GM23248 (cell line): Measurements from ENCODE around the gene RBMS1. TPM values are rescaled to one million over a fixed set of nuclear protein-coding genes. Genes with fewer than 3 reads are reported as not detected.

Experiments used
- DNase-seq: peaks from one replicate; pipeline ENCODE4 v3.0.0-alpha.2; 2015
- H2AFZ ChIP-seq: fragments of 200-600 bp; sonication (generic); 2 replicates; pipeline ENCODE4 v1.6.1; 2016; ENCODE audit warnings: antibody characterized with exemption
- H3F3A ChIP-seq: fragments of 200-600 bp; sonication (generic); 2 replicates; pipeline ENCODE4 v1.6.1; 2016; ENCODE audit warnings: mild to moderate bottlenecking, antibody characterized with exemption, mixed run types; ENCODE audit not compliant: insufficient read depth
- H3K27ac ChIP-seq: fragments of 200-600 bp; sonication (generic); 2 replicates; pipeline ENCODE4 v1.5.1; 2016; ENCODE audit warnings: mild to moderate bottlenecking
- H3K27me3 ChIP-seq: fragments of 200-600 bp; sonication (generic); replicated peaks from 2 replicates; pipeline ENCODE4 v1.6.1; 2016; ENCODE audit warnings: mild to moderate bottlenecking; ENCODE audit not compliant: insufficient read depth
- H3K36me3 ChIP-seq: fragments of 200-600 bp; sonication (generic); 2 replicates; pipeline ENCODE4 v1.6.1; 2016; ENCODE audit warnings: low read depth, mild to moderate bottlenecking
- H3K4me1 ChIP-seq: fragments of 200-600 bp; sonication (generic); 2 replicates; pipeline ENCODE4 v1.6.1; 2016; ENCODE audit warnings: mild to moderate bottlenecking; ENCODE audit not compliant: insufficient read depth
- H3K4me2 ChIP-seq: fragments of 200-600 bp; sonication (generic); one replicate; pipeline ENCODE4 v1.6.1; 2016; ENCODE audit warnings: mild to moderate bottlenecking; ENCODE audit not compliant: unreplicated experiment
- H3K4me3 ChIP-seq: fragments of 200-600 bp; sonication (generic); 2 replicates; pipeline ENCODE4 v1.5.1; 2016; ENCODE audit warnings: mild to moderate bottlenecking
- H3K79me2 ChIP-seq: fragments of 200-600 bp; sonication (generic); 2 replicates; pipeline ENCODE4 v1.6.1; 2016; ENCODE audit warnings: mild to moderate bottlenecking; ENCODE audit not compliant: insufficient read depth
- H3K9ac ChIP-seq: fragments of 200-600 bp; sonication (generic); 2 replicates; pipeline ENCODE4 v1.6.1; 2016; ENCODE audit warnings: mild to moderate bottlenecking
- H3K9me2 ChIP-seq: fragments of 200-600 bp; sonication (generic); 2 replicates; pipeline ENCODE4 v1.6.1; 2016; ENCODE audit warnings: mixed run types, mild to moderate bottlenecking, moderate library complexity; ENCODE audit not compliant: insufficient read depth
- H3K9me3 ChIP-seq: fragments of 200-600 bp; sonication (generic); one replicate; pipeline ENCODE4 v1.6.1; 2017; ENCODE audit warnings: low read depth
- H4K20me1 ChIP-seq: fragments of 200-600 bp; sonication (generic); 2 replicates; pipeline ENCODE4 v1.6.0; 2016; ENCODE audit not compliant: insufficient read depth
- EZH2 ChIP-seq: fragments of 200-600 bp; sonication (generic); IDR thresholded peaks from 2 replicates; pipeline ENCODE4 v1.6.1; 2018; ENCODE audit warnings: antibody characterized with exemption, mild to moderate bottlenecking; ENCODE audit not compliant: insufficient read depth, poor library complexity, severe bottlenecking
- EZH2phosphoT487 ChIP-seq: fragments of 200-600 bp; sonication (generic); IDR thresholded peaks from 2 replicates; pipeline ENCODE4 v1.6.1; 2018; ENCODE audit warnings: antibody characterized with exemption, moderate library complexity, mild to moderate bottlenecking, low read depth; ENCODE audit not compliant: insufficient read depth
- WGBS, 2 experiments: methylation state at CpG; one replicate each; pipeline ENCODE4 v1.1.6; 2015 to 2017; ENCODE audit warnings: low lambda C conversion rate in 2 of 2, low coverage in 1 of 2; ENCODE audit errors: missing lambda C conversion rate in 2 of 2; 5-methylcytosine and 5-hydroxymethylcytosine counted together
- in situ Hi-C: fragments of 300-500 bp; cut with MboI; formaldehyde crosslinking; loops from 2 replicates; pipeline ENCODE4 v1.15.0; 2020
- polyA plus RNA-seq: library from polyadenylated mRNA; unstranded; fragments of >200 nt; fragmentation: Nextera tagmentation; extraction: Ambion mirVana; gene quantifications from 2 replicates; pipeline ENCODE4 v1.2.1, GENCODE V29; 2016
- total RNA-seq: library from RNA; depleted of rRNA; stranded (reverse); fragments of >200 nt; shearing (Covaris generic); gene quantifications from 2 replicates; pipeline ENCODE4 v1.2.3, GENCODE V29; 2014

RBMS1 gene
- total and polyA plus RNA-seq, 2 experiments from 2014 or later = 72.3 to 91.7 TPM

DNA sequence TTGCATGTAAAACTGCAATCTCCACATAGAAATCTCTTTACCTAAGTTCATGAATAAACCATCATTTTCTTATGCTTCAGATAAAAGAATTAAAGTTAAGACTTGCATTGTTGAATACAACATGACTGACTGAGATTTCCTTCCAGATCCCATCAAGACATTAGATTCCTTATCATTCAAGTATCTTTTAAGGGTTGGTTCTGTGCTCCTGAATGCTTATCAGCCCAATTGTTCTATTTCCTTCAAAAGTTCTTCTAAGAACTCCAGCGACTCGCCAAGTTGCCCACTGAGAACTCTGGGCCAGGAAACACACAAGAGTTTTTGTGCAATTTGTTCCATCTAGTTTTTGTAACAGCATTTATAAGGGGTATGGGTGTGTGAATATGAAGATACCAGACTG lies 120.3 kb downstream of the RBMS1 start:
- TF ChIP-seq EZH2phosphoT487 (no peak), EZH2 (no peak)
- in situ Hi-C loops = no loop called here
- H3K9ac ChIP-seq = no peak overlapping the region
- H3K4me2 ChIP-seq = peak overlapping the region; percentile 34
- H3F3A ChIP-seq = peaks cover 89% of the 10 kb centered on the region
- peaks cover 99% of the 10 kb centered on the region for H3K4me1 ChIP-seq
- peaks cover 100% of the 10 kb centered on the region for H3K79me2 ChIP-seq
- no peaks in the 10 kb centered on the region for H3K27me3 ChIP-seq
- no peak for DNase-seq
- H3K36me3 ChIP-seq = no peaks in the 10 kb centered on the region
- H3K4me3 ChIP-seq = no peak overlapping the region
- no peaks in the 10 kb centered on the region for H3K9me3 ChIP-seq
- no peaks in the 10 kb centered on the region for H4K20me1 ChIP-seq
- H2AFZ ChIP-seq = no peak overlapping the region
- no peaks in the 10 kb centered on the region for H3K9me2 ChIP-seq
- peak overlapping the region; percentile 88 for H3K27ac ChIP-seq
- WGBS, 2 experiments = 97% methylated on average over 2 of the region's 2 CpGs

DNA sequence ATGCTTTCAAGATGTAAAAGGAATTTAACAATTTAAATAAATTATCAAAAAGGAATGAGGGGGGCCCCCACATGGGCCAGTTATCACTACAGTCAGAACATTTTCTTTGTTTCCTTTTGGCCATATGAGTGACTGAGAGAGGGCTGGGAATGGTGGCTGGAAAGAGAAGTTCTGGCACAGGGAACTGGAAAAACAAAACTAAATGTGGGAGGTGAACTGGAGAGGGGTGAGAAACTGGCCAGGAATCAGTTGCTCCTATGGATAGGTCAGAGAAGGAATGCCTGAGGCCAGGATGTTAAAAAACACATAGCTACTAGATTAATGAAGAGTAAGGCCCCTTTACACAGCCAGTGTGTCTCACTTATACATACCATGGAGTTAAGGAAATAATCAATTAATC lies 121.0 kb downstream of the RBMS1 start:
- H3K4me3 ChIP-seq = peak overlapping the region; percentile 11; the same call in 1 of the 2 replicates
- H3K27ac ChIP-seq = peak overlapping the region; percentile 88
- DNase-seq = peak; percentile 45
- H4K20me1 ChIP-seq = 0 out of 2 replicates have a peak, but pooled peaks cover 2% of the 10 kb centered on the region
- peak overlapping the region; percentile 34 for H3K4me2 ChIP-seq
- no peaks in the 10 kb centered on the region for H3K27me3 ChIP-seq
- peak overlapping the region; percentile 20 for H3K9ac ChIP-seq
- H3K9me2 ChIP-seq = no peaks in the 10 kb centered on the region
- in situ Hi-C loops = no loop called here
- no peaks in the 10 kb centered on the region for H3K9me3 ChIP-seq
- no peak overlapping the region for H2AFZ ChIP-seq
- no peaks in the 10 kb centered on the region for H3K36me3 ChIP-seq
- H3K4me1 ChIP-seq = peaks cover 98% of the 10 kb centered on the region
- H3F3A ChIP-seq = peaks cover 84% of the 10 kb centered on the region
- no peak for TF ChIP-seq EZH2
- peaks cover 100% of the 10 kb centered on the region for H3K79me2 ChIP-seq

DNA sequence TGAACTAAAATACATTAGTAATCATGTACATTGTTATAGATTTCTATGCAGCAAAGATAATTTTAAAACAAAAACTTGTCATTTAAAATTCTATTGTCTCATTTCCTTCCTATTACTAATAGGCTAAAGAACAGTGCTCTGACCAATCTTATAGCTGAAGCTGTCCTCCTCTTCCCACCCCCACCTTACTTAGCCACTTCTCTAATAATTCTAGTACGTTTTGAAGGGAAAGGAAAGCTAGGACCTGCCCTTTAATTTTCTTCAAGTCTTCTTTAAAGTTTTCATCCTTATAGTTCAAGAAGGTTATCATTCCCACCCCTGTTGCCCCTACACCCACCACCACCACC lies 121.6 kb downstream of the RBMS1 start:
- peaks cover 100% of the 10 kb centered on the region for H3K79me2 ChIP-seq
- H2AFZ ChIP-seq = no peak overlapping the region
- in situ Hi-C loops = no loop called here
- H3K9me3 ChIP-seq = no peaks in the 10 kb centered on the region
- H3K27ac ChIP-seq = peak overlapping the region; percentile 88
- peaks cover 84% of the 10 kb centered on the region for H3F3A ChIP-seq
- 0 out of 2 replicates have a peak, but pooled peaks cover 4% of the 10 kb centered on the region for H4K20me1 ChIP-seq
- H3K4me3 ChIP-seq = peak overlapping the region; percentile 11; the same call in 1 of the 2 replicates
- H3K4me2 ChIP-seq = peak overlapping the region; percentile 34
- no peaks in the 10 kb centered on the region for H3K36me3 ChIP-seq
- no peak for DNase-seq
- TF ChIP-seq EZH2phosphoT487 = no peak
- TF ChIP-seq EZH2 = no peak
- H3K4me1 ChIP-seq = peaks cover 98% of the 10 kb centered on the region
- no peaks in the 10 kb centered on the region for H3K27me3 ChIP-seq
- WGBS, 2 experiments = 70 to 74% methylated on average over 1 of the region's 1 CpG
- peak overlapping the region; percentile 20 for H3K9ac ChIP-seq
- H3K9me2 ChIP-seq = no peaks in the 10 kb centered on the region

DNA sequence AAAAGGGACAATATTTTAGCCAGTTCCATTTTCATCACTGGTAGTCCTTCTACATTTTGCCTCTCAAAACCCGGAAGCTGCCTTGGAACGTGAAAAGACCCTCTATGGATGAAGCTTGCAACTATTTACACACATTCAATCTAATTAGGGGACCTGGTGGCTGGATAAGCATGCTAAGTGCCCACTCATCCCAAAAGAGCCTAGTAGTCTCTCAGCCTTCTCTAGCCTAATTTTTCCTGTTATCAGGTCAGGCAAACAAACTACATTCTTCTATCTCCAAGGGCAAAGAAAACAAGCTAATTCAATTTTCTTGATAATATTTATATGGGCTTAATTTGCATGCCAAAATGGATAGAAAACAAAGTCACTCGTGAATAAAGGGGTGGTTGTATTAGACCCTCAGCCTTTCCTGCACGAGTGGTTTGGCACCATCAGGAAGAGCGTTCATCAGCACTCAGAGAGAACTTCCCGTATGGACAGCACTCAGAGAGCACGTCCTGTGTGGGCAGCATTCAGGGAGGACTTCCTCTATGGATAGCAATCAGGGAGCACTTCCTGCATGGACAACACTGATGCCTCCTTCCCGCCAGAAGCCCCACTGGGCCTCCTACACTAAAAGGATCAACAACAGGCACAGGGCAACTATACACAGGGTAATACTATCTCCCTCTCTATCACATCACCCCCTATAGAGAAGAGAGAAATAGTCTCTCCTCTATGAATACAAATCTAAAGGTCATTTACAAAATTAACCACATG lies 122.2 kb downstream of the RBMS1 start:
- Histone ChIP-seq H3K27ac (peak overlapping the region; percentile 88), H3K27me3 (no peaks in the 10 kb centered on the region), H3K9ac (peak overlapping the region; percentile 7; the same call in 1 of the 2 replicates), H4K20me1 (peaks cover 4% of the 10 kb centered on the region; the same call in 1 of the 2 replicates), H3K4me2 (peak overlapping the region; percentile 34), H2AFZ (no peak overlapping the region), H3K36me3 (peaks cover 4% of the 10 kb centered on the region; the same call in 1 of the 2 replicates), H3F3A (peaks cover 86% of the 10 kb centered on the region), H3K9me2 (no peaks in the 10 kb centered on the region), H3K9me3 (no peaks in the 10 kb centered on the region), H3K4me1 (peaks cover 99% of the 10 kb centered on the region), H3K4me3 (no peak overlapping the region), H3K79me2 (peaks cover 100% of the 10 kb centered on the region)
- WGBS, 2 experiments = 48 to 54% methylated on average over 8 of the region's 8 CpGs
- no peak for TF ChIP-seq EZH2phosphoT487
- no peak for TF ChIP-seq EZH2
- DNase-seq = peak; percentile 60
- in situ Hi-C loops = no loop called here
